Fibroblast of mammary gland (primary cell): Measurements from ENCODE around the gene OTOS.

Experiments used
- DNase-seq: peaks from one replicate; pipeline ENCODE4 v3.0.0-alpha.2; 2010; ENCODE audit warnings: low read depth
- H3K4me3 ChIP-seq: 2 replicates; pipeline ENCODE4 v1.5.1; 2011; ENCODE audit warnings: low read depth, mild to moderate bottlenecking, low read length, moderate library complexity; ENCODE audit not compliant: control insufficient read depth
- CTCF ChIP-seq: conservative IDR thresholded peaks from 2 replicates; pipeline ENCODE4 v1.5.1; 2011; ENCODE audit warnings: low read depth, low read length, inconsistent platforms; ENCODE audit not compliant: control insufficient read depth, insufficient read depth

The OTOS gene

GRCh38 chr2:240168041-240168440 lies 27.6 kb upstream of the OTOS start:
- DNase-seq: no peak
- TF ChIP-seq CTCF: no peak
- no peak overlapping the region for H3K4me3 ChIP-seq

GRCh38 chr2:240167588-240167880 lies 27.1 kb upstream of the OTOS start:
- DNase-seq: no peak
- no peak for TF ChIP-seq CTCF
- no peak overlapping the region for H3K4me3 ChIP-seq

GRCh38 chr2:240166761-240167587 lies 26.5 kb upstream of the OTOS start:
- H3K4me3 ChIP-seq: no peak overlapping the region
- no peak for TF ChIP-seq CTCF
- no peak for DNase-seq

- DNase-seq: no peak
- no peak for TF ChIP-seq CTCF
- H3K4me3 ChIP-seq: no peak overlapping the region
These were observed 25.7 kb upstream of the OTOS start for GRCh38 chr2:240166191-240166590.

- no peak overlapping the region for H3K4me3 ChIP-seq
- no peak for TF ChIP-seq CTCF
- DNase-seq: no peak
These were observed 25.2 kb upstream of the OTOS start for GRCh38 chr2:240165661-240166060.

- DNase-seq: no peak
- no peak for TF ChIP-seq CTCF
- no peak overlapping the region for H3K4me3 ChIP-seq
These were observed 24.6 kb upstream of the OTOS start for GRCh38 chr2:240165034-240165433.

- TF ChIP-seq CTCF: no peak
- DNase-seq: no peak
- no peak overlapping the region for H3K4me3 ChIP-seq
These were observed 24.1 kb upstream of the OTOS start for GRCh38 chr2:240164586-240164985.
